Uterus (tissue), 2 donors: ENCODE measurements around the gene SLC10A4.

Experiments
- CTCF ChIP-seq, 4 experiments: fragments of 200-600 bp in 2 of 4; fragments of 450-650 bp in 2 of 4; sonication (generic) in 2 of 4; IDR thresholded peaks; one replicate each; pipeline ENCODE4 v1.5.1; 2016 to 2019; ENCODE audit warnings: antibody characterized with exemption in 4 of 4, mild to moderate bottlenecking in 2 of 4, moderate library complexity in 1 of 4
- POLR2A ChIP-seq, 2 donors: fragments of 450-650 bp; IDR thresholded peaks; one replicate each; pipeline ENCODE4 v1.6.1; 2016; ENCODE audit warnings: antibody characterized with exemption in 2 of 2, mild to moderate bottlenecking in 1 of 2, moderate library complexity in 1 of 2

- TF ChIP-seq CTCF (IDR thresholded peaks at IDR 0.05) = no peak
- TF ChIP-seq POLR2A (IDR thresholded peaks at IDR 0.05) = no peak
Measured at GRCh38 chr4:48483006-48483776, at the start of gene SLC10A4.
